Measurements from ENCODE around the gene OSBP2. TPM values are rescaled to one million over a fixed set of nuclear protein-coding genes. Genes with fewer than 3 reads are reported as not detected.

Gene OSBP2
- polyA plus RNA-seq, 2 of the 4 experiments (the other 2 are of a cell fraction), result 2.7 to 6.0 TPM

DNA sequence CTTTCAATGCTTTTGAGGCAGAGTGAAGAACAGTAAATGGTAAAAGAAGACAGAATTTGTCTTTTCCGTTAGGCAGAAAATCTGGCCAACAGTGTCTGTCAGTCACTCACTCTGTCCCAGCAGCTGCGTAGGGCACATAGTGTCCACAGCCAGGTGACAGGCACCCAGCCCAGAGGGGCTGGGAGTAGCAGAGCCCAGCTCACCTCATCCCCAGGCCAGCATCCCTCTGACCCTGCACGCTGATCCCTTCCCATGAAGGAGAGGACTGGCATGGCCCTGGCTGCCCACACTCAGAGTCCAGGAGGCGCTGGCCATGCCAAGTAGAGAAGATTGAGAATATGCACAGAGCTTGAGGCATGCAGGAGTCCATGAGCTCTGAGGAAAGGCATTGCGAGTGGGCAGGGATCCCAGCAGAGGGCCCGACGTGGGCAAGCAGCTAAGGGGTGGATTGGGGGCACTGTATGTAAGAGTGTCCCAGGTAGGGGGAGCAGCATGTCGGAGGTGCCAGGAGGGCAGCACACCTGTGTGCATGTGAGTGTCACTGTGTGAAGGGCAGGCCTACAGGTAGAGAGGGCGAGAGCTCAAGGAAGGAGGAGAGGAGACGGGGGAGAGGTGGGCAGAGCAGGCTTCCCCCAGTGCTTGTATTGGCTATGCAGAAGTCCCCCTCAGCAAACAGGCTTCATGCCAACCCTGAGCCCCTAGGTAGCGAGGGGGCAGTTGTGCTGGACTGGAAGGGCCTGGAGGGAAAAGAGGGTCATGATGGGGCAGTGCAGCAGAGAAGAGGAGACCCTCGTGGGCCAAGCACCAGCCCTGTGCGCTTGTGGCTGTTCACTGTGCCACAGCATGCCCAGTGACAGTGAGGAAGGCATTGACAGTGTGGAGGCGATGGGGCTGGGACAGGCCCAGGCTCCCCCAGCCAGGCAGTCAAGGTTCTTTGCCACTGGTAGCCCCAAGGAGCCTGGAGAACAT is 133.8 kb downstream of the OSBP2 start:
- TF ChIP-seq HOXA7 (CRISPR knock-in tag; IDR thresholded peaks at IDR 0.05) (no peak), PHF8 (IDR thresholded peaks at IDR 0.05; ENCODE audit: borderline replicate concordance, low read depth) (no peak), ZC3H11A (IDR thresholded peaks at IDR 0.05) (no peak), JUN (IDR thresholded peaks at IDR 0.05) (no peak), CBX2 (IDR thresholded peaks at IDR 0.05; ENCODE audit: borderline replicate concordance, low read depth) (no peak), BHLHE40 (IDR thresholded peaks at IDR 0.05; ENCODE audit: low read depth, low read length) (no peak), FOSL2 (IDR thresholded peaks at IDR 0.05) (no peak), FOSL2 (CRISPR knock-in tag; IDR thresholded peaks at IDR 0.05) (no peak), NPAS2 (CRISPR knock-in tag; IDR thresholded peaks at IDR 0.05; ENCODE audit: borderline replicate concordance) (no peak), TP53 (CRISPR knock-in tag; IDR thresholded peaks at IDR 0.05) (no peak), TFCP2L1 (CRISPR knock-in tag; IDR thresholded peaks at IDR 0.05) (no peak), POLR2A (IDR thresholded peaks at IDR 0.05; ENCODE audit: low read length) (no peak)
- ChIA-PET CTCF (interaction anchor here (0.6 to 2.6 kb wide), 4 partner anchors 65 to 223 kb away, joined by 3 to 11 read pairs (median 6); no protein-coding TSS in a partner anchor), POLR2A (no interaction called here)
- peak overlapping the region; percentile 78; the same call in 2 of the 3 replicates for H3K4me2 ChIP-seq
- H3K9me3 ChIP-seq, result no peaks in the 10 kb centered on the region; the same call in 2 of the 3 replicates
- peak overlapping the region; percentile 93 to 99 for H3K27ac ChIP-seq
- no peak for ATAC-seq
- no peak overlapping the region for H3K4me3 ChIP-seq
- WGBS (ENCODE audit: missing lambda C conversion rate), result 96% methylated on average over 11 of the region's 14 CpGs
- peaks cover 52% of the 10 kb centered on the region for H3K4me1 ChIP-seq
- DNase-seq (ENCODE audit: low read depth in 1 of 2, low spot score in 1 of 2), result no peak
- FAIRE-seq, result no peak

GRCh38 chr22:30829901-30830550 is 135.4 kb downstream of the OSBP2 start:
- H3K9me3 ChIP-seq, result no peaks in the 10 kb centered on the region
- peak; percentile 85 to 97 for DNase-seq (ENCODE audit: low read depth in 1 of 2, low spot score in 1 of 2)
- FAIRE-seq, result no peak
- peak overlapping the region; percentile 93 to 99 for H3K27ac ChIP-seq
- peaks cover 52% of the 10 kb centered on the region for H3K4me1 ChIP-seq
- peak; percentile 93 for ATAC-seq
- WGBS (ENCODE audit: missing lambda C conversion rate), result 1% methylated on average over 12 of the region's 12 CpGs
- peak overlapping the region; percentile 20; the same call in 2 of the 3 replicates for H3K4me3 ChIP-seq
- POLR2A ChIA-PET, result interaction anchor here (0.6 to 0.9 kb wide), 3 partner anchors 27 to 67 kb away, joined by 3 read pairs; no protein-coding TSS in a partner anchor
- peak overlapping the region; percentile 78 for H3K4me2 ChIP-seq
- CTCF ChIA-PET, result interaction anchor here (2.6 kb wide), 1 partner anchor 89 kb away, joined by 11 read pairs; no protein-coding TSS in a partner anchor
- TF ChIP-seq JUNB (IDR thresholded peaks at IDR 0.05) (peak; percentile 94), EP300 (IDR thresholded peaks at IDR 0.05) (peak; percentile 93 to 97), ZSCAN20 (CRISPR knock-in tag; IDR thresholded peaks at IDR 0.05) (0 out of 2 replicates have a peak, but pooled peaks have one; percentile 30), GATA3 (IDR thresholded peaks at IDR 0.05; ENCODE audit: borderline replicate concordance) (peak; percentile 96), RFX5 (IDR thresholded peaks at IDR 0.05) (no peak), NPAS2 (CRISPR knock-in tag; IDR thresholded peaks at IDR 0.05; ENCODE audit: borderline replicate concordance) (no peak), TFCP2L1 (CRISPR knock-in tag; IDR thresholded peaks at IDR 0.05) (no peak), ELK1 (IDR thresholded peaks at IDR 0.05; ENCODE audit: low read depth, low read length) (no peak), FOSL2 (IDR thresholded peaks at IDR 0.05) (peak; percentile 85), FOSL2 (CRISPR knock-in tag; IDR thresholded peaks at IDR 0.05) (peak; percentile 94), HEYL (CRISPR knock-in tag; IDR thresholded peaks at IDR 0.05) (no peak), EHF (CRISPR knock-in tag; IDR thresholded peaks at IDR 0.05) (peak; percentile 85; the same call in 1 of the 2 replicates), CEBPB (IDR thresholded peaks at IDR 0.05) (peak; percentile 70 to 90), POLR2AphosphoS2 (conservative IDR thresholded peaks at IDR 0.05; ENCODE audit: low read length) (no peak), E2F6 (IDR thresholded peaks at IDR 0.05; ENCODE audit: borderline replicate concordance, low read depth) (no peak)
- TF ChIP-seq, protein P1, sequence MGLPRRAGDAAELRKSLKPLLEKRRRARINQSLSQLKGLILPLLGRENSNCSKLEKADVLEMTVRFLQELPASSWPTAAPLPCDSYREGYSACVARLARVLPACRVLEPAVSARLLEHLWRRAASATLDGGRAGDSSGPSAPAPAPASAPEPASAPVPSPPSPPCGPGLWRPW (IDR thresholded peaks at IDR 0.05), result peak; percentile 41; the same call in 1 of the 2 replicates
- TF ChIP-seq, protein P2, sequence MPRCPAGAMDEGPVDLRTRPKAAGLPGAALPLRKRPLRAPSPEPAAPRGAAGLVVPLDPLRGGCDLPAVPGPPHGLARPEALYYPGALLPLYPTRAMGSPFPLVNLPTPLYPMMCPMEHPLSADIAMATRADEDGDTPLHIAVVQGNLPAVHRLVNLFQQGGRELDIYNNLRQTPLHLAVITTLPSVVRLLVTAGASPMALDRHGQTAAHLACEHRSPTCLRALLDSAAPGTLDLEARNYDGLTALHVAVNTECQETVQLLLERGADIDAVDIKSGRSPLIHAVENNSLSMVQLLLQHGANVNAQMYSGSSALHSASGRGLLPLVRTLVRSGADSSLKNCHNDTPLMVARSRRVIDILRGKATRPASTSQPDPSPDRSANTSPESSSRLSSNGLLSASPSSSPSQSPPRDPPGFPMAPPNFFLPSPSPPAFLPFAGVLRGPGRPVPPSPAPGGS (IDR thresholded peaks at IDR 0.05), result peak; percentile 84; the same call in 1 of the 3 replicates
- TF ChIP-seq, protein P3, sequence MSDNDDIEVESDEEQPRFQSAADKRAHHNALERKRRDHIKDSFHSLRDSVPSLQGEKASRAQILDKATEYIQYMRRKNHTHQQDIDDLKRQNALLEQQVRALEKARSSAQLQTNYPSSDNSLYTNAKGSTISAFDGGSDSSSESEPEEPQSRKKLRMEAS (IDR thresholded peaks at IDR 0.05), result peak; percentile 76
- TF ChIP-seq, protein P4, sequence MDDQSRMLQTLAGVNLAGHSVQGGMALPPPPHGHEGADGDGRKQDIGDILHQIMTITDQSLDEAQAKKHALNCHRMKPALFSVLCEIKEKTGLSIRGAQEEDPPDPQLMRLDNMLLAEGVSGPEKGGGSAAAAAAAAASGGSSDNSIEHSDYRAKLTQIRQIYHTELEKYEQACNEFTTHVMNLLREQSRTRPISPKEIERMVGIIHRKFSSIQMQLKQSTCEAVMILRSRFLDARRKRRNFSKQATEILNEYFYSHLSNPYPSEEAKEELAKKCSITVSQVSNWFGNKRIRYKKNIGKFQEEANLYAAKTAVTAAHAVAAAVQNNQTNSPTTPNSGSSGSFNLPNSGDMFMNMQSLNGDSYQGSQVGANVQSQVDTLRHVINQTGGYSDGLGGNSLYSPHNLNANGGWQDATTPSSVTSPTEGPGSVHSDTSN (IDR thresholded peaks at IDR 0.05), result peak; percentile 69; the same call in 1 of the 2 replicates

Data from A549 (cell line).